GM21526 (cell line): ENCODE results near the gene STAG2.
"Not testable (repeated sequence)": the region's sequence is repeated elsewhere in the genome, so short reads cannot be mapped to it uniquely, and the experiment has no call there.

Experiments used
- ATAC-seq: cut with Tn5 transposase; IDR thresholded peaks from one replicate; pipeline ENCODE4 v1.9.1; 2021; ENCODE audit warnings: moderate library complexity; ENCODE audit not compliant: unreplicated experiment, low FRiP score

Gene STAG2

DNA sequence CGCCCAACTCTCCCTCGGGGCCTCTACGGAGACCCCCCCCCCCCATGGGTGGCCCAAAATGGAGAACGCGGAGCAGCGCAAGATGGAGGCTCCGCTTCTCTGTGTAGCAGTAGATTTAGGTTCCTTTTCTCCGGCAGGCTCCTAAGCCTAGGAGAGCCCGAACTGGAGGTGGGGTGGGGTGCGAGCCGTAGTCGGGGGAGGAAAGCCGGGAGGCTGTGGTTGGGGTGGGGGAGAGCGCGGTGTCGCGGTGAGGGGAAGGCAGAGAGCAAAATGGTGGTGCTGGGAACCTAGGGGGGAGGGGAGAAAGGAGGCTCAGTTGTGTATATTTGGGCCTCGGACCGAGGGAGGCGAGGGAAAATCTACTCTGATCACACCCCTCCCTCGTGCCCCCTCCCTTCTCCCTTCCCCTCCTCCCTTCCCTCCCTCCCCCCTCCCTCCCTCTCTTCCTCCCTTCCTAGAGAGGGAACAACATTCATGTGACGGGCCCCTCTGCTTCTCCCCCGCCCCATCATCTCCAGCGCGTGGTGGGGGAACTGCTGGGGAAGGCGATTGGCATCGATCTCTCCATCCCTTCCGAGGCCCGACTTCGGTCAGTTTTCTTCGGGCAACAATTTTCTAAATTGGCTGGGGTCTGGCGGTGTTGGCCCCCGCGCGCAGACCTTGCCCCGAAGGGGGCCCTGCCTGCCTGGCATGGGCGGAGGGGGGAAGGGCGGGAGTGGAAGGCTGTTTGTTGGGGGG, at the start of gene STAG2:
Gene STAG2 (plus strand): TSS at position 439 of the 738 bp plus-strand sequence. CDS start 60,922 bp downstream, outside the sequence.
- no peak for ATAC-seq

DNA sequence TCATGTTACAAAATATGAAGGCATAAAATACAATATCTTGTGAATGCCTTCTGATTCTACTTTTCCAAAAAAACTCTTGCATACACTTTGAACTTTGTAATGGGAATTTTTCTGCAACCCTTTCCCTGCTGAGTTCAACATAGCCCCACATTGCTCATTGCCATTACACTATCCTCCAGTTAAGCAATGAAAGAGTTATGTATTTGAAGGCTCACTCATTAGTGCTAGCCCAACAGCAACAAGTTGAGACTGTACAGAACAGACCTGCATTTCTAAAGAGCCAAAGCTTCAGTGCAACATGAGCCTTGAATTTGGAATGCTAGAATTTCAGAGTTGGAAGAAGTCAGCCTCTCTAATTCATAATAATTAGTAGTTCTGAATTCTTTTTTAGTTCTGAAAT, 44.4 kb upstream of the STAG2 start:
- no peak for ATAC-seq

DNA sequence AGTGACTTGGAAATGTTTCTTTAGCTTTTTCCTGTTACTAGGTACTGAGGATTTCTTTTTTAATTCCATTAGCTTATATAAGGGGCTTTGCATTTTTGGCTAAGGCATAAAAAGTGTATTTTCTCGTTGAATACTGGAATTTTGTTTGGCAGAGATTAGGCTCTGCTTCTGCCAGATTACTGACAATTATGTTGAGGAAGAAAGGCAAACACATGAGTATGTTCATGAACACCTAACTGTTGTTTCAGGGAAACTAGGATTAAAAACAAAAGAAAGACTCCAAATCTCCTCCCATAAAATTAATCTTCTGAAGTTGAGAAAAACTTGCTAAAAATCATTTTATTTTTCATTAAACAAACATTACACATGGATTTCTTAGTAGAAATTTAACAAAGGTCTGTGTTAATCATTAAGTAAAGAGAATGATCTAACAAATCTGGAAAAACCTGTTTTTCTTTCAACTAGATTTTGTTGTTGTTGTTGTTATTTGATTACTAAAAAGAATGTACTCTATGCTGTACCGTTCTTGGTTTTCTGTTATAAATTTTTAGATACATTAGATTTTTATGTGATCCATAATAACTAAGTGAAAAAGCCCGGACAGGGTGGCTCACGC, 43.3 kb upstream of the STAG2 start:
- ATAC-seq, result no peak

DNA sequence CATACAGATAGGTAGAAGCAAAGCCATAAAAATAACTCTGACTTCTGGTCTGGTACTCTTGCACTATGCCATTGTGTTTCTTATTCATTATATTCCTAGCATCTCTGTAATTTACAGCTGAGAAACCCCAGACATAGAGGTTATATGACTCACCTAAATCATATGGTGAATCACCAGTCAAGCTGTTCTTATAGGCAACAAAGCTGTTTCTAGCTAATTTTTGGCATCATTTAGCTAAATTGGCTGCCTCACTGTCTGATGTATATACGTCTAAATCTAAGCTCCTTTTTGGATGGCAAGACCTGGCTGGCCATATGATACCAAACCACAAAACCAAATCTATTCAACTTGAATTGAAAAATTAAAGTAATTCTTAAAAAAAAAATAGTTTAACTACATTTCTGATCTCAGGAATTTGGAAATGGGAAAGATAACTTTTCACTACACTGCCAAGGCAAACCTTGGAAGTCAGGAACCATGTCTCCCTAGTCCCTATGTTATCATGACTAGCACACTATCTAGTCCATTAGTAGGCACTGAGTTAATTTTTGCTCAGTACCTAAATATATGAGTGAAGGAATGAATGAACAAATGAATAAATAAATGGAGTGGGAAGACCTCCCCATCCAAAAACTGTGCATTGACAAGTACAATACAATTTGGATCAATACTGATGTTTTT, 41.3 kb upstream of the STAG2 start:
- no peak for ATAC-seq

DNA sequence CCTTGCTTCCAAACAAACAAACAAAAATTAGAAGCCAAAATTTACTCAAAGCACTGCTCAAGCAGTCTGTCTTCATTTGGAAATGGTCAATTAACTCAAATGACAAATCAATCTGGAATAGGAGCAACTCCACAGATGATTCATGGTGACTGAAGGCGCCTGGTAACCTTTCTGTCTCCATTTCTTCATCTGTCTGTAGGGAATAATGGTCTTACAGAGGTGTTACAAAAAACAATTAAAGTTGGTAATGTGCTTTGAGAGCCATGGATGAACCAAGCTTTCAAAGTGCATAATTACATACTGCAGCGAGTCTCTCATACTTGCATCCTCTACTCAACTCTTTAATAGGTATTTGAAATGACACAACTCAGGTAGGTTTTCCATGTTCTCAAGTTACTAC, 38.3 kb upstream of the STAG2 start:
- no peak for ATAC-seq

DNA sequence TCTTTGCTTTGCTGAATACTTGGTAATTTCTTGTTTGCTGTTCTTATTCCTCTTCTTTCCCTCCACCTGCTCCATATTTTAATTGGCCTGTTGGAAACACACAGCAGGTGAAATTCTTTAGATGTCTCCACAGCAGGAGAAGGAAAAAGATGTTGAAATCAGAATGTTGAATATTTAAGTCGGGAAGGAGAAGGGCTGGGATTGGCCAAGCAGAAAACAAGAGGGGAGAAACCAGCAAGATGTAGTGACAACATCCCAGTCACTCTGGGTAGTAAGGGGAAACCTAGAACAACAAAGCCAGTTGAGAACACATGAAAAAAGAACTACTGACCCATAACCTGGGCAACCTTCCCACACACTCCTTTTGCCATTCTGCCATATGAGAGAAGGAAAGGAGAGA, 37.3 kb upstream of the STAG2 start:
- no peak for ATAC-seq

DNA sequence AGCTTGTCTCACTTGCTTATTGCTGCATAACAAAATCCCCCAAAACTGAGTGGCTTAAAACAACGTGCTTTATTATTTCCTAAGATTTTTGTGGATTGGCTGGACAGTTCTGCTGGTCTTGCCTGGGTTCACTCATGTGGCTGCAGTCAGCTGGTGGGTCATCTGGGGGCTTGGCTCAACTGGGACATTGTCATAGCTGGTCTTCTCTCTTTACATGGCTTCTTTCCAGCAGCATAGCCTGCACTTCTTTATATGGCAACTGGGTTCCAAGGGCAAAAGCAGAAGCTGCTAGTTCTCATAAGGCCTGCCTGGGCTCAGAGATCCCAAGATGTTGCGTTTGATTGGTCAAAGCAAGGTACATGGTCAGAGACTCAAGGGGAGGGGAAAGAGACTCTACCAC, 33.7 kb upstream of the STAG2 start:
- ATAC-seq, result no peak

DNA sequence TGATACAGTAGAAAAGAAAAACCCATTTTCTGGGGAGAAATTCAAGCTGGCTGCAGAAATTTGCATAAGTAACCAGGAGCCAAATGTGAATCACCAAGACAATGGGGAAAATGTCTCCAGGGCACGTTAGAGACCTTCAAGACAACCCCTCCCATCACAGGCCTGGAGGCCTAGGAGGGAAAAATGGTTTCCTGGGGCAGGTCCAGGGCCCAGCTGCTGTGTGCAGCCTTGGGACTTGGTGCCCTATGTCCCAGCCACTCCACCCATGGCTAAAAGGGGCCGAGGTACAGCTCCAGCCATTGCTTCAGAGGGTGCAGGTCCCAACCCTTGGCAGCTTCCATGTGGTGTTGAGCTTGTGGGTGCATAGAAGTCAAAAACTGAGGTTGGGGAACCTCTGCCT, 29.5 kb upstream of the STAG2 start:
- ATAC-seq, result not testable (repeated sequence)

DNA sequence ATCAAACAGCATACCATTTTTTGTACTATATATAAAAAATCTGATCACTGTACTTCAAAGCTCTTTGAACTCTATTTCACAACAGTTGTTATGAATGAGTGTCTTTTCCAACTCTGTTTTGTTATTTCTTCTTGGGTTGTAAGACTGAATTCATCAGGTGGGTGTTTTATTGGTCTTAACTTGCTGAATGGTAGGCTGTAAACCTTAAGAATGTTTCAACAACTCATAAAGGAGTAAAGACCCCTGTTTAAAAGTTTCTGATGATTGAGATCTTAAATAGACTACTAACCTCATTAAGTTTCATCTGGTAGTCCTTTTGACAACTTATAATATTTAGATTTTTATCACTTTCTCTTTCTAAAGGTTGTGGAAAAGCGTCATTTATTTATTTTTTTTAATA, 18.4 kb upstream of the STAG2 start:
- no peak for ATAC-seq

DNA sequence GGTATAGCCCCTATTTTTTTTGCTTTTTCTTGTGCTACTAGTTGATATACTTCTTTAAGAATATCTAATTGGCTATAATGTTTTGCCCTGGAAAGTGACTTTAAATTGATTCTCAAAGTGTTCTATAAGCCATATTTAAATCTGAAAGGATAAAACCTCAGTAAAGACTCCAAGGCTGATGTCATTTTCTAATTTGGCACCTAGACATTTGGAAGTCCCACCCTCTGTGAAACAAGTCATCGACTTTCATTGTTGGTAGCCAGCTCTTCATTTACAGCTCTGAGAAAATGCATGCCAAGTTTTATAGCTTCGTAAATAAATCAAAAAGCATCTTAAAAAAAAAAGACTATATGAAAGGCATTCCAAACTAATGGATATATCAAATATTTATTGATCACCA, 18.0 kb upstream of the STAG2 start:
- no peak for ATAC-seq

DNA sequence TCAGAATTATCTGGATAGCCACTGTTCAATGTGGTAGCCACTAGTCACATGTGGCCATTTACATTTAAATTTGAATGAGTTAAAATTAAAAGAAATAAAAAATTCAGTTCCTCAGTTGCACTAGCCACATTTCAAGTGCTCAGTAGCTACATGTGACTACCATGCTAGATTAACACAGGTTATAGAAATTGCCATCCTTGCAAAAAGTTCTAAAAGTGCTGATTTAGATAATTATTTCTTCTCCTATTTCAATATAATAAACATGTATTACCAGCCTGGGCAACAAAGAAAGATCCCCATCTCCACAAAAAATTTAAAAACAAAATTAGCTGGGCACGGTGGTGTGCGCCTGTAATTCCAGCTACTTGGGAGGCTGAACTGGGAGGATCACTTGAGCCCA, 11.7 kb upstream of the STAG2 start:
- ATAC-seq, result no peak

DNA sequence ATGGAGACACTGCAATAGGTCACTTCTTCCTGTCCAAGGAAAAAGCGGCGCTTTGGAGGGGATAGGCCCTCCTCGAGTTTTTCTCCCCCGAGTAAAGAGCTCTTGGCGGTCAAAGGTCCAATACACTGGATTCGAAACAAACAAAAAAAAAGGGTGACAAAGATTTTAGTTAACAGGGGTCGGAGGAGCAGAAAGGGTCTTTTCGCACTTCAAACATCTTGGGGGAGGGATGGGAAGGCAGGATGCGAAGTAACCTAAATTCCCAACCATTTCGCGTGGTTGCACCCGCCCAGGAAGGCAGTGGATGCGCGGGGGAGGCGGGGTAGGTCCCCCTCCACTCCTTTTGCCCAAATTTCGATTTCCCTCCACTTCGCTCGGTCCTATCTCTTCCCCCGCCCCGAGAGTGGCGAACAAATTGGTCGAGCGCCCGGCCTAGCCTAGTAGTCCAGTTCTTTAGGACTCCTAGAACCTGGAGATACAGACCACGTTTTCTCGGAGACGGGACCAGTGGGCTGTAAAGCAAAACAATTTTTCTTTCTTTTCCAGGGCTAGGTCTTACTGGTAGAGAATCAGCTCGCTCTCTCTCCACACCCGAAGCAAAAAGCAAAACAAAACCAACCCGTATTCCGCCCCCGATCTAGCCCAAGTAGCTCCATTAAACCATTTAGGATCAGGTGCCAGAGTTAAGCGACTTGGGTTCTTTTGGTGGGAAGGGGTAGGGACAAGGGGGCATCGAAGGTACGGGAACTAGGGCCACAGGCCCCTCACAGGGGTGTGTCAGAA, 2.0 kb upstream of the STAG2 start:
- ATAC-seq, result peak; percentile 0

DNA sequence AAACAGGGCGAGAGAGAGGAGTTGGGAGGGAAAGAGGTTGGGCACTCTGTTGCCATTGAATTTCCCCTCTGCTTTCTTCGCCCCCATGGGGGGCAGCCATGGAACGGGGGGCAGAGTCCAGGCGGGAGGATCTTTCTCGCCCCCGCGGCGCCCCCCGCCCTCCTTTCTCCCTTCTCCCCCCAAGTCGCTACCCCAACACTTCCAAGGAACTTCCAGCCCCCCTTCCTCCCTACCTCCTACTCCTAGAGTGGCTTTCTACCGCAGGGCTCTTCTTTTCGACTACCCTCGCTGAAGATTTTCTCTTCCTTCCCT, 594 bp upstream of the STAG2 start:
- no peak for ATAC-seq

DNA sequence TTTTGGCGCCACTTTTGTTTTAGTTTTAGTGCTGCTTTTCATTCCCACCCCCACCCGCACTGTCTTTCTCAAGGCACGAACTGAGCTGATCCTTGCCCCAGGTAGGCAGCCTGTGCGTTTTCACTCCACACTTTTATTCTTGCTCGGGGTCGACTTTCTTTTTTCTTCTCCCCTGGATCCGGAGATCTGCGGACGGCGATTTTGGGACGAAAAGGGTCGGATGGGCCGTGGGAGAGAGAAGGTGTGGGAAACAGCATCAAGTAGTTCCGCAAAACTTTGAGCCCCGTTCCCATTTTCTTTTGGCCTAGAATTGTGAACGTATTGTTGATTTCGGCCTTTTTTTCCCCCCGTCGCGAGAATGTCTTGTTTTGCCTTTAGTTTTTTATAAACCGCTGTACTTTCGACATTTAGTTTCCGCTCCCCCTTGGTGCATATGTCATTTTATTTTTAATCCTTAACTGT, 531 bp downstream of the STAG2 start:
- no peak for ATAC-seq

DNA sequence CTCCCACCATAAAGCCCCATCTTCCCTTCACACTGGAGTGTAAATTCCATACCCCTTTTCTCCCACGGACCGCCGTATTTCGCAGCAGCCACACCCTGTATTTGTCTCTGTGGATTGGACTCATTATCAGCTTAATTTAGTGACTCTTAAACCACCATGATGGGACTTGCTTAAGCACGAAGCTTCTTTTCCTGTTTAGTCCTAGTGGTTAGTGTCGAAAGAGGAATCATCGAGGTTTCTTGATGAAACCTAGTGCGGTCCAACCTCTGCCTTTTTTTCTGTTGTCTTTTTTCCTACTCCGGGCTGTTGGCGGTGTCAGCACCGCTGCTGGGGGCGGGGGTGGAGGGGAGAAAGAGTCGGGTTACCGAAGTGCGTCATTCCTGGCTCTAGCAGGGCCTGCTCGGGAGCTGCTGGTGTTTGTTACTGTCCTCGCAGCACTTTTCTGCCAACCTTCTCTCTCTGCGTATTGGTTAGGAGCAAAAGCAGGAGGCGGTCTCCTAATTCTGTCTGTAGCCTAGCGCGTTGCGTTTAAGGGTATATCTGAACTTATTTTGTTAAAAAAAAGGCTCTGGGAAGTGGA, 1.4 kb downstream of the STAG2 start:
- ATAC-seq, result peak; percentile 55

DNA sequence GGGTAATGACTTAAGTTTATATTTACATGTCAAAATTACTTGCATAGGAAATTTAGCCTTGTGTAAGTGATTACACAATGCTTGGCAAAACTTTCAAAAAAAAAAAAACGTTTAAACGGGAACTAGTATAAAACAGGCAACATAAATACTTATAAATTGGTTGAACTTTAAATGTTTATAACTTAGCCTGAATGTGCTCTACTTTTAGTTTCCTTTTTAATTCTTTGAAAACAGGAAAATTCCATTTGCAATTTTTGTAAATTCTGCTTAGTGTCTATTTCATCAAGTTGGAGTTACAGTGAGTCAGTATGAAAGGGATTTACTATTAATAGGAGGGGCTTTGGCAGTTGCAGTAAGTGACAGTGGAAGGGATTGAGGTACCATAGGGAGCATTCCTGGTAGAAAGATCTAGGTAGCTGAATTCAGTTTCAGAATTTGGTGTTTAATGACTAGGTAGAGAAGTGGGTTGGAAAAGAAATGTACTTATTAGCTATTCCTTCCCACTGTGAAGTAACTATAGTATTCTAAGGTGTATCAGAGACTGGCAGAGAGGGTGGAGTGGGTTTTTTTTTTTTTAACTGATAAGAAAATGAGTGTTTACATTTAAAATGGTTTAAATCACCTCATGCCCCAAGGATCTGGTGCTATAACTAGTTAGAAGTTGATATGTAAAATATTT, 2.8 kb downstream of the STAG2 start:
- ATAC-seq, result no peak

DNA sequence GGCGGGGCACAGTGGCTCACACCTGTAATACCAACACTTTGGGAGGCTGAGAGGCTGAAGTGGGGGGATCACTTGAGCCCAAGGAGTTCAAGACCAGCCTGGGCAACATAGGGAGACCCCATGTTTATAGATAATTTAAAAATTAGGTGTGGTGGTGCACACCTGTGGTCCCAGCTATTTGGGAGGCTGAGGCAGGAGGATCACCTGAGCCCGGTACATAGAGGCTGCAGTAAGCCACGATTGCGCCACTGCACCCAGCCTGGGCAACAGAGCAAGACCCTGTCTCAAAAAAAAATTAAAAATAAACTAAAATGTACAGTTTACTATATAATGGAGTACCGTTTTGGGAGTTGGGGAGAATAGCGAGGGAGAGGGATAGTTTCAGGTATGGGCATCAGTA, 4.2 kb downstream of the STAG2 start:
- ATAC-seq, result no peak

DNA sequence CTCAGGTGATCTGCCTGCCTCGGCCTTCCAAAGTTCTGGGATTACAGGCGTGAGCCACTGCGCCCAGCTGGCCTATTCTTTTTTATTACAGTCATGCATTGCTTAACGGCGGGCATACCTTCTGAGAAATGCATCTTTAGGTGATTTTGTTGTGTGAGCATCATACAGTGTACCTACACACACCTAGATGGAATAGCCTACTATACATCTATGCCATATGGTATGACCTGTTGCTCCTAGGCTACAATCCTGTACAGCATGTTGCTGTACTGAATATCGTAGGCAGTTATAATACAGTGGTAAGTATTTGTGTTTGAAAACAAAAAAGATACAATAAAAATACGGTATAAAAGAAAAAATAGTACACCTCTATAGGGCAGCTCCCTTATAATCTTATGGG, 6.0 kb downstream of the STAG2 start:
- no peak for ATAC-seq

DNA sequence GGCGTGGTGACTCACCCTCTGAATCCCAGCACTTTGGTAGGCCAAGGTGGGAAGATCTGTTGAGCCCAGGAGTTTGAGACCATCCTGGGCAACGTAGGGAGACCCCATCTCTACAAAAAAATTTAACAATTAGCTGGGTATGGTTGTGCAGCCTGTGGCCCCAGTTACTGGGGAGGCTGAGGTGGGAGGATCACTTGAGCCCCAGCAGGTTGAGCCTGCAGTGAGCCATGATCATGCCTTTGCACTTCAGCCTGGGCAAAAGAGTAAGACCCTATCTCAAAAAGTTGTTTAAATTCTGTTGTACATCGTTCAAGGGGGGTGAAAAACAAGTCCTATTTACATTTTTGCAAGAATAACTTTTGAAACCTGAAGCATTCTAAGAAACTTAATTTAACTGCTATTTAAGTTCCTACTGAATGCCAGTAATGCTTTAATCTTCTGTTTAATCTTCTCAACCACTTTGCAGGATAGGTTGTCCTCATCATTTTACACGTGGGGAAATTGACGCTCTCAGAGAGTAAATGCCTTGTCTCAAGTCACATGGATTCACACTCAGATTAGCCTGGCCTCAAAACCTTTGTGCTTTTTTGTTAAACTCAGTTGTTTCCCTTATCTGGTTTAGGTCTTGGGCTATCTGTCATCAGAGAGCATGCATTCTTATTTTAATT, 7.0 kb downstream of the STAG2 start:
- ATAC-seq, result no peak

DNA sequence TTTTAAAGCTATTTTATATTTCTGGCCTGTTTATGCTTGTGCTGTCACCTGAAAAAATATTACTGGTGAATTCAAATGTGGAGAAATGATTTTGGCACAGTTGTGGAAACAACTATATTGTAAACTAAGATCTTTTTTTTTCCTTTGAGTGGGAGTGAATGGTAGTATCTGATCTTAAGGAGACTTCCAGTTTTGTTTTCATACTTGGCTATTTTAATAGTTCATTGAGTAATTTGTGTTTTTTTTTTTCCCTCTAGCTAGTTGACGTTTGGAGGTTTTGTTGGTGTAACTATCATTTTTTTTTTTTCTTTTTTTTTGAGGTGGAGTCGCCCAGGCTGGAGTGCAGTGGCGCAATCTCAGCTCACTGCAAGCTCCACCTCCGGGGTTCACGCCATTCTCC, 10.5 kb downstream of the STAG2 start:
- ATAC-seq, result no peak
